ENCODE results near the gene CRNN.

- TF ChIP-seq CTCF (IDR thresholded peaks at IDR 0.05; ENCODE audit: borderline replicate concordance, extremely low read depth, low read length, poor library complexity, severe bottlenecking) (no peak), EZH2 (IDR thresholded peaks at IDR 0.05; ENCODE audit: borderline replicate concordance, low read depth, low read length, severe bottlenecking) (no peak)
Measured at GRCh38 chr1:152410599-152410998, 3.5 kb downstream of the CRNN start.

Data from DND-41 (cell line).